Keratinocyte (primary cell): ENCODE results near the gene SLC39A5. TPM values are rescaled to one million over a fixed set of nuclear protein-coding genes. Genes with fewer than 3 reads are reported as not detected.

Experiments
- DNase-seq: peaks from one replicate; pipeline ENCODE4 v3.0.0-alpha.2; 2011; ENCODE audit warnings: low read depth, missing footprints, low spot score
- FAIRE-seq: peaks from 2 replicates; lab custom pipeline; 2011; peaks lifted over from hg19 to GRCh38; lab: Jason Lieb, UNC
- H2AFZ ChIP-seq: 2 replicates; pipeline ENCODE4 v1.6.0; 2012; ENCODE audit warnings: low read length, control low read depth, inconsistent platforms; ENCODE audit not compliant: control insufficient read depth
- H3K27ac ChIP-seq: 2 replicates; pipeline ENCODE4 v1.5.1; 2011; ENCODE audit warnings: low read length; ENCODE audit not compliant: control insufficient read depth, insufficient read depth
- H3K27me3 ChIP-seq: 3 replicates; pipeline ENCODE4 v1.6.0; 2011; ENCODE audit warnings: low read length; ENCODE audit not compliant: control insufficient read depth, insufficient read depth; ENCODE audit errors: extremely low read depth
- H3K36me3 ChIP-seq, 2 experiments: 2 replicates in 1 of 2; 3 replicates in 1 of 2; pipeline ENCODE4 v1.5.1; 2011; ENCODE audit warnings: low read length in 2 of 2, mild to moderate bottlenecking in 1 of 2; ENCODE audit not compliant: control insufficient read depth in 2 of 2, insufficient read depth in 2 of 2; ENCODE audit errors: extremely low read depth in 1 of 2
- H3K4me1 ChIP-seq: 3 replicates; pipeline ENCODE4 v1.5.1; 2011; ENCODE audit warnings: low read length; ENCODE audit not compliant: control insufficient read depth, insufficient read depth; ENCODE audit errors: extremely low read depth
- H3K4me2 ChIP-seq: 3 replicates; pipeline ENCODE4 v1.6.0; 2011; ENCODE audit warnings: low read depth, low read length; ENCODE audit not compliant: control insufficient read depth, insufficient read depth; ENCODE audit errors: extremely low read depth
- H3K4me3 ChIP-seq, 3 experiments: fragments of 200-600 bp in 1 of 3; sonication (generic) in 1 of 3; 2 replicates in 2 of 3; 3 replicates in 1 of 3; pipeline ENCODE4 v1.5.1; 2011 to 2016; ENCODE audit warnings: low read length in 3 of 3, mild to moderate bottlenecking in 3 of 3, control low read depth in 2 of 3, inconsistent platforms in 1 of 3, low read depth in 1 of 3, mixed read lengths in 1 of 3, mixed run types in 1 of 3, moderate library complexity in 1 of 3; ENCODE audit not compliant: control insufficient read depth in 2 of 3, insufficient read depth in 2 of 3; ENCODE audit errors: extremely low read depth in 1 of 3
- H3K79me2 ChIP-seq: 2 replicates; pipeline ENCODE4 v1.6.0; 2012; ENCODE audit warnings: low read length; ENCODE audit not compliant: control insufficient read depth, insufficient read depth
- H3K9ac ChIP-seq: 3 replicates; pipeline ENCODE4 v1.6.0; 2011; ENCODE audit warnings: low read length; ENCODE audit not compliant: control insufficient read depth, insufficient read depth; ENCODE audit errors: extremely low read depth
- H3K9me1 ChIP-seq: 3 replicates; pipeline ENCODE4 v1.6.0; 2011; ENCODE audit warnings: low read length; ENCODE audit not compliant: control insufficient read depth, insufficient read depth; ENCODE audit errors: extremely low read depth
- H3K9me3 ChIP-seq: 2 replicates; pipeline ENCODE4 v1.5.1; 2012; ENCODE audit warnings: low read depth, low read length; ENCODE audit not compliant: control insufficient read depth
- H4K20me1 ChIP-seq: 3 replicates; pipeline ENCODE4 v1.6.0; 2011; ENCODE audit warnings: low read length; ENCODE audit not compliant: control insufficient read depth, insufficient read depth; ENCODE audit errors: extremely low read depth
- EZH2 ChIP-seq: IDR thresholded peaks from one replicate; pipeline ENCODE4 v1.6.1; 2012; ENCODE audit warnings: inconsistent platforms, mild to moderate bottlenecking, low read length, moderate library complexity
- dilution Hi-C: fragments of 300-500 bp; cut with MboI; formaldehyde crosslinking; loops from one replicate; pipeline ENCODE4 v1.7.0; 2020; ENCODE audit warnings: low sequenced_read_pairs; ENCODE audit not compliant: extremely low pct_ligation_motif_present
- polyA plus RNA-seq, 5 experiments: library from polyadenylated mRNA; depleted of rRNA in 3 of 5; stranded (reverse) in 3 of 5; stranded (forward) in 1 of 5; unstranded in 1 of 5; fragments of >200 nt; gene quantifications; 1 replicate in 1 of 5; 2 replicates in 3 of 5; 3 replicates in 1 of 5; pipeline versions ENCODE4 v1.2.1 to v1.2.3, GENCODE V29; 2011 to 2012; ENCODE audit warnings: missing spikeins in 2 of 5, low read depth in 1 of 5, low replicate concordance in 1 of 5
- TF ChIP-seq, protein P1 (sequence below), 3 experiments: IDR thresholded peaks in 1 of 3; conservative IDR thresholded peaks in 1 of 3; optimal IDR thresholded peaks in 1 of 3; 2 replicates in 2 of 3; 3 replicates in 1 of 3; pipeline versions ENCODE3 to v1.5.1; 2011; ENCODE audit warnings: low read length in 3 of 3, mild to moderate bottlenecking in 3 of 3, moderate library complexity in 2 of 3, control low read depth in 1 of 3, inconsistent platforms in 1 of 3; ENCODE audit not compliant: insufficient read depth in 2 of 3; ENCODE audit errors: extremely low read depth in 1 of 3

SLC39A5 gene
- polyA plus RNA-seq, 1 donor (not counting 4 experiments of a cell fraction or from before 2014, with no cell fraction given) = not detected

DNA sequence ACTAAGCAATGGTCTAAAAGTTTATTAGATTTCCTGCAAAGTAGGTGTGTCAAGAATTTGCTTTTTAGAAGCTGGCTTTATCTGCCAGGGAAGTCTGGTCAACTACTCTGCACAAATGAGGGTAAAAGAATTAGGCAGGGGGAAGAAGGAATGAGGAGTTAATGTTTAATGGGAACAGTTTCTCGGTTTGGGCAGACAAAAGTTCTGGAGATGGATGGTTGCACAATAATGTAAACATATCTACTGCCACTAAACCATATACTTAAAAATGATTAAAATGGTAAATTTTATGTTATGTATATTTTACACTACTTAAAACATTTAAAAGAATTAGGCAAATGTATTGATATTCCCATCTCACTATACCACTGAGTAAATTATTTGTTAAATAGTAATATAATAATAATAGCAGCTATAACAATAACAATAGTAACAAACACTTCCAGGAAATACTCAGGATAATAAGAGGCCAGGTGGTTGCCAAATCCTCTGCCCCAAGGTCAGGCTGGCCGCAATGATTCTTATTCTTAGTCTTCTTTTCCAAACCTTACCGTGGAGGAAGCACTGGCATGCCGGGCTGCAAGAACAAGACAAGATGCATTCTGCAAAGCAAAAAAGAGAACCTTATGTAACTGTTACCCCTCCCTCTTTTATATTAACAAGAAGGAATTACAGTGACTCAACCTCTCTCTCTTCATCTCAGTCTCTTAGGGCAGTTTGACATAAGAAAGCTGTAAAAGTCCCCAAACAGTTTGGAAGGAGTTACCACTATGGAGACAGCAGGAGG is 56.4 kb downstream of the SLC39A5 start:
- Histone ChIP-seq H3K4me2 (no peak overlapping the region), H2AFZ (no peak overlapping the region), H3K4me3 (no peak overlapping the region), H4K20me1 (no peaks in the 10 kb centered on the region), H3K9ac (no peak overlapping the region), H3K9me3 (no peaks in the 10 kb centered on the region), H3K4me1 (peaks cover 6% of the 10 kb centered on the region), H3K27me3 (no peaks in the 10 kb centered on the region), H3K9me1 (no peaks in the 10 kb centered on the region), H3K27ac (no peak overlapping the region), H3K36me3 (peaks cover 19 to 36% of the 10 kb centered on the region in 2 experiments), H3K79me2 (peaks cover 31% of the 10 kb centered on the region)
- dilution Hi-C loops = no loop called here
- no peak for DNase-seq
- TF ChIP-seq EZH2 = no peak
- TF ChIP-seq, protein P1, sequence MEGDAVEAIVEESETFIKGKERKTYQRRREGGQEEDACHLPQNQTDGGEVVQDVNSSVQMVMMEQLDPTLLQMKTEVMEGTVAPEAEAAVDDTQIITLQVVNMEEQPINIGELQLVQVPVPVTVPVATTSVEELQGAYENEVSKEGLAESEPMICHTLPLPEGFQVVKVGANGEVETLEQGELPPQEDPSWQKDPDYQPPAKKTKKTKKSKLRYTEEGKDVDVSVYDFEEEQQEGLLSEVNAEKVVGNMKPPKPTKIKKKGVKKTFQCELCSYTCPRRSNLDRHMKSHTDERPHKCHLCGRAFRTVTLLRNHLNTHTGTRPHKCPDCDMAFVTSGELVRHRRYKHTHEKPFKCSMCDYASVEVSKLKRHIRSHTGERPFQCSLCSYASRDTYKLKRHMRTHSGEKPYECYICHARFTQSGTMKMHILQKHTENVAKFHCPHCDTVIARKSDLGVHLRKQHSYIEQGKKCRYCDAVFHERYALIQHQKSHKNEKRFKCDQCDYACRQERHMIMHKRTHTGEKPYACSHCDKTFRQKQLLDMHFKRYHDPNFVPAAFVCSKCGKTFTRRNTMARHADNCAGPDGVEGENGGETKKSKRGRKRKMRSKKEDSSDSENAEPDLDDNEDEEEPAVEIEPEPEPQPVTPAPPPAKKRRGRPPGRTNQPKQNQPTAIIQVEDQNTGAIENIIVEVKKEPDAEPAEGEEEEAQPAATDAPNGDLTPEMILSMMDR (optimal IDR thresholded peaks at IDR 0.05 in 1 of 3, IDR thresholded peaks at IDR 0.05 in 1 of 3, conservative IDR thresholded peaks at IDR 0.05 in 1 of 3; ENCODE audit: extremely low read depth in 1 of 3, insufficient read depth in 2 of 3, low read length in 3 of 3) = no peak
- no peak for FAIRE-seq

Other genes starting within 250 kb of the SLC39A5 start
- gene SUOX, start 232.8 kb upstream of the SLC39A5 start, polyA plus RNA-seq = 9.0 to 10.8 TPM (median 9.4 TPM) in 3 replicates
- gene IKZF4, start 209.0 kb upstream of the SLC39A5 start, polyA plus RNA-seq = 0.97 to 1.8 TPM (median 1.1 TPM) in 3 replicates
- 663 to 1,841 TPM (median 663 TPM) in 3 replicates for gene RPS26, start 188.1 kb upstream of the SLC39A5 start, polyA plus RNA-seq
- gene ERBB3, start 149.9 kb upstream of the SLC39A5 start, polyA plus RNA-seq = 13.6 to 19.8 TPM (median 16.4 TPM) in 3 replicates
- gene PA2G4, start 125.5 kb upstream of the SLC39A5 start, polyA plus RNA-seq = 247 to 505 TPM (median 480 TPM) in 3 replicates
- 7,566 to 10,481 TPM (median 10,062 TPM) in 3 replicates for gene RPL41, start 113.4 kb upstream of the SLC39A5 start, polyA plus RNA-seq
- gene ZC3H10, start 111.8 kb upstream of the SLC39A5 start, polyA plus RNA-seq = 0.81 to 1.0 TPM (median 0.85 TPM) in 3 replicates
- gene ESYT1, start 101.8 kb upstream of the SLC39A5 start, polyA plus RNA-seq = 140 to 205 TPM (median 141 TPM) in 3 replicates
- 42.3 to 44.9 TPM (median 44.9 TPM) in 3 replicates for gene MYL6B, start 77.5 kb upstream of the SLC39A5 start, polyA plus RNA-seq
- 3,666 to 4,542 TPM (median 4,521 TPM) in 3 replicates for gene MYL6, start 71.7 kb upstream of the SLC39A5 start, polyA plus RNA-seq
- gene SMARCC2, start 40.6 kb upstream of the SLC39A5 start, polyA plus RNA-seq = 23.3 to 37.6 TPM (median 32.5 TPM) in 3 replicates
- 42.2 to 62.0 TPM (median 49.7 TPM) in 3 replicates for gene RNF41, start 8.1 kb upstream of the SLC39A5 start, polyA plus RNA-seq
- 45.6 to 53.5 TPM (median 53.0 TPM) in 3 replicates for gene NABP2, start 5.7 kb upstream of the SLC39A5 start, polyA plus RNA-seq
- gene ANKRD52, start 28.3 kb downstream of the SLC39A5 start, polyA plus RNA-seq = 14.0 to 21.0 TPM (median 15.2 TPM) in 3 replicates
- gene COQ10A, start 36.9 kb downstream of the SLC39A5 start, polyA plus RNA-seq = 7.5 to 12.1 TPM (median 11.6 TPM) in 3 replicates
- gene CS, start 70.3 kb downstream of the SLC39A5 start, polyA plus RNA-seq = 54.3 to 197 TPM (median 105 TPM) in 3 replicates
- 122 to 162 TPM (median 160 TPM) in 3 replicates for gene CNPY2, start 85.9 kb downstream of the SLC39A5 start, polyA plus RNA-seq
- 20.0 to 26.3 TPM (median 26.2 TPM) in 3 replicates for gene PAN2, start 103.9 kb downstream of the SLC39A5 start, polyA plus RNA-seq
- gene IL23A, start 108.8 kb downstream of the SLC39A5 start, polyA plus RNA-seq = 0.68 to 1.6 TPM (median 1.5 TPM) in 3 replicates
- gene STAT2, start 130.1 kb downstream of the SLC39A5 start, polyA plus RNA-seq = 95.8 to 120 TPM (median 109 TPM) in 3 replicates
- gene APOF, start 132.8 kb downstream of the SLC39A5 start, polyA plus RNA-seq = not detected in 3 replicates
- gene TIMELESS, start 219.4 kb downstream of the SLC39A5 start, polyA plus RNA-seq = 1.4 to 3.5 TPM (median 2.6 TPM) in 3 replicates
- not detected in 3 replicates for gene MIP, start 224.6 kb downstream of the SLC39A5 start, polyA plus RNA-seq
- 2.1 to 3.3 TPM (median 3.1 TPM) in 3 replicates for gene SPRYD4, start 238.5 kb downstream of the SLC39A5 start, polyA plus RNA-seq